Right lobe of liver (tissue), 6 donors: Measurements from ENCODE around the gene RPA4. TPM values are rescaled to one million over a fixed set of nuclear protein-coding genes. Genes with fewer than 3 reads are reported as not detected.

Experiments used
- ATAC-seq, 4 donors: fragments of 200-7000 bp; cut with Tn5 transposase; one replicate each; pipeline ENCODE4 v1.9.1; 2020; ENCODE audit warnings: mild to moderate bottlenecking in 4 of 4, moderate library complexity in 4 of 4
- DNase-seq, 3 donors: peaks; one replicate each; pipeline ENCODE4 v3.0.0-alpha.2; 2020
- H3K27ac ChIP-seq, 3 donors: fragments of 200-600 bp; one replicate each; pipeline ENCODE4 v1.8.0; 2022
- H3K27me3 ChIP-seq, 2 donors: fragments of 200-600 bp; one replicate each; pipeline ENCODE4 v1.8.0; 2022
- H3K36me3 ChIP-seq, 4 donors: fragments of 200-600 bp; sonication (generic) in 1 of 4; one replicate each; pipeline versions ENCODE4 v1.5.1 to v1.8.0; 2017 to 2022; ENCODE audit warnings: control low read depth in 1 of 4
- H3K4me1 ChIP-seq, 4 donors: fragments of 200-600 bp; sonication (generic) in 1 of 4; one replicate each; pipeline versions ENCODE4 v1.5.1 to v1.8.0; 2017 to 2022; ENCODE audit warnings: control low read depth in 1 of 4
- H3K4me3 ChIP-seq, 3 donors: fragments of 200-600 bp; one replicate each; pipeline ENCODE4 v1.8.0; 2022
- H3K9me3 ChIP-seq, 4 donors: fragments of 200-600 bp; sonication (generic) in 1 of 4; one replicate each; pipeline versions ENCODE4 v1.5.1 to v1.8.0; 2017 to 2022; ENCODE audit warnings: control low read depth in 1 of 4
- POLR2A ChIP-seq: fragments of 450-650 bp; IDR thresholded peaks from one replicate; pipeline ENCODE4 v1.6.1; 2017; ENCODE audit warnings: antibody characterized with exemption, mild to moderate bottlenecking
- WGBS: methylation state at CpG from one replicate; pipeline ENCODE4 v1.1.6; 2018; ENCODE audit warnings: low coverage, low lambda C conversion rate; ENCODE audit not compliant: insufficient coverage; ENCODE audit errors: missing lambda C conversion rate; 5-methylcytosine and 5-hydroxymethylcytosine counted together
- intact Hi-C, 2 donors: fragments of 100-400 bp; cut with DNase I; formaldehyde crosslinking; loops; one replicate each; pipeline versions ENCODE4 v1.11.2 to v1.14.1; 2022
- long read RNA-seq: library from polyadenylated mRNA; unstranded; transcript quantifications from one replicate; pipeline ENCODE4 v2.0.0, GENCODE V29; 2019
- total RNA-seq, 6 experiments: library from RNA; depleted of rRNA in 2 of 6; stranded (reverse); fragments of >200 nt in 2 of 6; fragmentation: NEBNext Ultra II Directional in 3 of 6; extraction: Animal tissue kit (Norgen Biotek cat#: 25700) in 3 of 6; gene quantifications; one replicate each; pipeline versions ENCODE4 v1.1.0 to v1.2.4, GENCODE V29; 2016 to 2023
- TF ChIP-seq, protein P1 (sequence below), 4 donors: fragments of 200-600 bp in 3 of 4; fragments of 450-650 bp in 1 of 4; IDR thresholded peaks; one replicate each; pipeline versions ENCODE4 v1.5.1 to v1.8.0; 2016 to 2022; ENCODE audit warnings: antibody characterized with exemption in 4 of 4, mild to moderate bottlenecking in 2 of 4
- donor health status: DM: no; HTN: yes; CAD: no.
- donor health status: DM: no; HTN: no; CAD: no.
- donor health status: DM: no; HTN: no; CAD: no.
- donor health status: DM: no; HTN: yes; CAD: no.
- donor health status: DM: no; HTN: yes; CAD: no.

RPA4 gene, protein sequence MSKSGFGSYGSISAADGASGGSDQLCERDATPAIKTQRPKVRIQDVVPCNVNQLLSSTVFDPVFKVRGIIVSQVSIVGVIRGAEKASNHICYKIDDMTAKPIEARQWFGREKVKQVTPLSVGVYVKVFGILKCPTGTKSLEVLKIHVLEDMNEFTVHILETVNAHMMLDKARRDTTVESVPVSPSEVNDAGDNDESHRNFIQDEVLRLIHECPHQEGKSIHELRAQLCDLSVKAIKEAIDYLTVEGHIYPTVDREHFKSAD
- 1 to 10 TPM in 1 of 6 experiments, under 1 TPM in 5; 0.37 to 1.2 (median 0.55) TPM for total RNA-seq
- long read RNA-seq = 0 reads

DNA sequence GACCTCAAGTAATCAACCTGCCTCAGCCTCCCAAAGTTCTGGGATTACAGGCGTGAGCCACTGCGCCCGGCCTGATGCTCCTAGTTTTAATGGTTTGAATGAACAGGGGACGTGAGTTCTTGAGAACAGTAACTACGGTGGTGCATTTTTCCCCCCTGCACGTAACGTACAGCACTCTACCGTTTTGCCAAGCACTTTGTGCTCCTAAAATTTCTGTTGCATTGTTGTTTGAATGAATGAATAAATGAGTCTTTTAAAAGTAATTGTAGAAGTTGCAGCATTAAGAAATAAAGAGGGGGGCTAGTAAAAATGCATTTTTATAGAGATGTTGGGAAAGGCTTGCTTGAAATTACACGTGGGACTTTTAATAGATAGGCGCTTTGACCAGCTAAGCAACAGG is at the start of gene RPA4:
RPA4 (plus strand) TSS at position 301 of the 400 bp plus-strand sequence. CDS start 403 bp downstream, outside the sequence.
- H3K4me3 ChIP-seq = no peak within 1 kb of the TSS
- no peak within 1 kb of the TSS for H3K27ac ChIP-seq
- DNase-seq (no peak), ATAC-seq (no peak)
- 77% methylated on average over 9 of the region's 10 CpGs for WGBS
- no peaks in the 10 kb centered on the region for H3K27me3 ChIP-seq
- intact Hi-C loops = no loop called here
- no peaks in the 10 kb centered on the region for H3K36me3 ChIP-seq
- no peaks in the 10 kb centered on the region for H3K4me1 ChIP-seq
- H3K9me3 ChIP-seq = no peaks in the 10 kb centered on the region
- TF ChIP-seq, protein P1, sequence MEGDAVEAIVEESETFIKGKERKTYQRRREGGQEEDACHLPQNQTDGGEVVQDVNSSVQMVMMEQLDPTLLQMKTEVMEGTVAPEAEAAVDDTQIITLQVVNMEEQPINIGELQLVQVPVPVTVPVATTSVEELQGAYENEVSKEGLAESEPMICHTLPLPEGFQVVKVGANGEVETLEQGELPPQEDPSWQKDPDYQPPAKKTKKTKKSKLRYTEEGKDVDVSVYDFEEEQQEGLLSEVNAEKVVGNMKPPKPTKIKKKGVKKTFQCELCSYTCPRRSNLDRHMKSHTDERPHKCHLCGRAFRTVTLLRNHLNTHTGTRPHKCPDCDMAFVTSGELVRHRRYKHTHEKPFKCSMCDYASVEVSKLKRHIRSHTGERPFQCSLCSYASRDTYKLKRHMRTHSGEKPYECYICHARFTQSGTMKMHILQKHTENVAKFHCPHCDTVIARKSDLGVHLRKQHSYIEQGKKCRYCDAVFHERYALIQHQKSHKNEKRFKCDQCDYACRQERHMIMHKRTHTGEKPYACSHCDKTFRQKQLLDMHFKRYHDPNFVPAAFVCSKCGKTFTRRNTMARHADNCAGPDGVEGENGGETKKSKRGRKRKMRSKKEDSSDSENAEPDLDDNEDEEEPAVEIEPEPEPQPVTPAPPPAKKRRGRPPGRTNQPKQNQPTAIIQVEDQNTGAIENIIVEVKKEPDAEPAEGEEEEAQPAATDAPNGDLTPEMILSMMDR (IDR thresholded peaks at IDR 0.05) = no peak
- TF ChIP-seq POLR2A = no peak

DNA sequence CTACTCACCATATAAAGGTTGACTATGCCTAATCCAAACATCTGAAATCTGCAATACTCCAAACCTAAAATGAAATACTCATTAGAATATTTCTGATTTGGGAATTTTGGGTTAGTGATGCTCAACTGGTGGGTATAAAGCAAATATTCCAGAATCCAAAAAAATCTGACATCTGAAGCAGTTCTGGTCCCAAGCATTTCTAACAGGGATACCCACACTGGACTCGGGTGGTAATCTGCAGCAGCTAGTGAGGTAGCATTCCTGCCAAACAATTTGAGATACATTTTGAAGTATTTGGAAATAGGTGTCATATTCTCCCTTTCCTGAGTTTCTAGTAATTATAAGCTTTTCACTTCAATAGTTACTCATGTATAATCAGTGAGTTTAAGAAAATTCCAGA is 49.6 kb upstream of the RPA4 start:
- no peaks in the 10 kb centered on the region for H3K36me3 ChIP-seq
- H3K27ac ChIP-seq = no peak overlapping the region
- H3K4me1 ChIP-seq = no peaks in the 10 kb centered on the region
- intact Hi-C loops = no loop called here
- no peak overlapping the region for H3K4me3 ChIP-seq
- no peak for DNase-seq
- 70% methylated on average over 1 of the region's 1 CpG for WGBS
- no peak for TF ChIP-seq POLR2A
- TF ChIP-seq, protein P1 (IDR thresholded peaks at IDR 0.05) = no peak
- H3K9me3 ChIP-seq = no peaks in the 10 kb centered on the region
- ATAC-seq = no peak
- H3K27me3 ChIP-seq = no peaks in the 10 kb centered on the region

DNA sequence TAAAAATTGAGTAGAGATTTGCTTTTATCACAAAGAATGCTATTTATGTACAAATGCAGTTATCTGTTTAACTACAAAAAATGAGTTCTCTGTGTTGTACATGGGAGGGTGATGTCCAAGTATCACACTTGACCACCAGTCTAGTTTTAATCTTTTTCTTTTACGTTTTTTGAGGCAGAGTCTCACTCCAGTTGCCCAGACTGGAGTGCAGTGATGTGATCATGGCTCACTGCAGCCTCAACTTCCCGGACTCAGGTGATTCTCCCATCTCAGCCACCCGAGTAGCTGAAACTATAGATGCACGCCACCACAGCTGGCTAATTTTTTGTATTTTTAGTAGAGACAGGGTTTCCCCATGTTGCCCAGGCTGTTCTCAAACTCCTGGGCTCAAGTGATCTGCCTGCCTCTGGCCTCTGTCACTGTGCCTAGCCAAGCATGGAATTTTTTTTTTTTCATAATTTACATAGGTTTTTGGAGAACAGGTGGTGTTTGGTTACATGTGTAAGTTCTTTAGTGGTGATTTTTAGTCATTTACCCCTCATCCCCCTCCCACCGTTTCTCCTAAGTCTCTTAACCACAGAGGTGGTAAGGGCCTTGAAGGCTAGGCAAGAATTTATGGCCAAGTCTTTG is 47.9 kb upstream of the RPA4 start:
- WGBS = 60% methylated on average over 4 of the region's 5 CpGs
- Histone ChIP-seq H3K4me1 (no peaks in the 10 kb centered on the region), H3K36me3 (no peaks in the 10 kb centered on the region), H3K4me3 (no peak overlapping the region), H3K27ac (no peak overlapping the region), H3K27me3 (no peaks in the 10 kb centered on the region), H3K9me3 (no peaks in the 10 kb centered on the region)
- intact Hi-C loops = no loop called here
- ATAC-seq (no peak), DNase-seq (no peak)
- TF ChIP-seq POLR2A = no peak
- TF ChIP-seq, protein P1 (IDR thresholded peaks at IDR 0.05) = no peak

- Histone ChIP-seq H3K27me3 (no peaks in the 10 kb centered on the region), H3K4me1 (no peaks in the 10 kb centered on the region), H3K9me3 (no peaks in the 10 kb centered on the region), H3K4me3 (no peak overlapping the region), H3K27ac (no peak overlapping the region), H3K36me3 (no peaks in the 10 kb centered on the region)
- intact Hi-C loops = no loop called here
- ATAC-seq (no peak), DNase-seq (no peak)
- 67% methylated on average over 3 of the region's 3 CpGs for WGBS
- TF ChIP-seq, protein P1 (IDR thresholded peaks at IDR 0.05) = no peak
- TF ChIP-seq POLR2A = no peak
These were observed 45.9 kb upstream of the RPA4 start for GRCh38 chrX:96837808-96838207.
